A549 treated with CpdA at 1 μM for 4 hours (cell line): ENCODE data around the gene CAPRIN1. TPM values are rescaled to one million over a fixed set of nuclear protein-coding genes. Genes with fewer than 3 reads are reported as not detected.

Source experiments
- total RNA-seq: library from RNA; stranded (reverse); fragments of 200-300 nt; extraction: Qiagen RNA extraction; gene quantifications from 5 replicates; pipeline ENCODE4 v1.2.3, GENCODE V29; 2022; ENCODE audit warnings: low read depth

The CAPRIN1 gene
- total RNA-seq = 147 to 161 TPM (median 151 TPM) in 5 replicates

GRCh38 chr11:34051349-34052035 is at the start of gene CAPRIN1:
TSS of gene CAPRIN1 (plus strand) at chr11:34051731. CDS start at chr11:34052421, 690 bp downstream.

GRCh38 chr11:34105079-34105956 is 53.8 kb downstream of the CAPRIN1 start, which contains the start of gene NAT10:
TSS of gene NAT10 (plus strand) at chr11:34105629. CDS start at chr11:34108226, 2,597 bp downstream.

Other genes starting within 250 kb of the CAPRIN1 start
- gene LMO2, start 159.7 kb upstream of the CAPRIN1 start, total RNA-seq = 0.50 to 0.91 TPM (median 0.62 TPM) in 5 replicates
- gene NAT10, start 53.9 kb downstream of the CAPRIN1 start, total RNA-seq = 52.0 to 58.0 TPM (median 54.4 TPM) in 5 replicates